ENCODE results near the gene FEM1A.
"Not testable (repeated sequence)": the region's sequence is repeated elsewhere in the genome, so short reads cannot be mapped to it uniquely, and the experiment has no call there.

FEM1A gene

GRCh38 chr19:4814625-4815425 lies 23.3 kb downstream of the FEM1A start:
- no peak for DNase-seq

- peak; percentile 92 to 97 for DNase-seq
These were observed 24.1 kb downstream of the FEM1A start for GRCh38 chr19:4815426-4816201.

GRCh38 chr19:4816202-4816949 lies 24.8 kb downstream of the FEM1A start:
- DNase-seq = no peak

- DNase-seq = no peak
These were observed 25.4 kb downstream of the FEM1A start for GRCh38 chr19:4816950-4817278.

GRCh38 chr19:4817467-4818277 lies 26.1 kb downstream of the FEM1A start:
- no peak for DNase-seq

- DNase-seq = no peak
These were observed 29.7 kb downstream of the FEM1A start for GRCh38 chr19:4821265-4821664.

GRCh38 chr19:4822354-4822753 lies 30.8 kb downstream of the FEM1A start:
- not testable (repeated sequence) for DNase-seq

- no peak for DNase-seq
These were observed 32.0 kb downstream of the FEM1A start for GRCh38 chr19:4823577-4823976.

GRCh38 chr19:4829001-4829712 lies 37.6 kb downstream of the FEM1A start:
- no peak for DNase-seq

- DNase-seq = no peak
These were observed 38.8 kb downstream of the FEM1A start for GRCh38 chr19:4830332-4830731.

GRCh38 chr19:4830768-4831265 lies 39.3 kb downstream of the FEM1A start:
- DNase-seq = no peak

GRCh38 chr19:4831304-4831978 lies 39.9 kb downstream of the FEM1A start, which contains the start of gene TICAM1:
Gene TICAM1 (minus strand): TSS chr19:4831712. CDS start chr19:4818377, 13,335 bp downstream.
- DNase-seq = no peak

GRCh38 chr19:4831979-4832340 lies 40.4 kb downstream of the FEM1A start:
- DNase-seq = not testable (repeated sequence)

GRCh38 chr19:4832776-4833175 lies 41.2 kb downstream of the FEM1A start:
- no peak for DNase-seq

GRCh38 chr19:4839192-4839591 lies 47.7 kb downstream of the FEM1A start:
- DNase-seq = no peak

GRCh38 chr19:4843647-4843965 lies 52.1 kb downstream of the FEM1A start:
- no peak for DNase-seq

- no peak for DNase-seq
These were observed 53.0 kb downstream of the FEM1A start for GRCh38 chr19:4844348-4845179.

GRCh38 chr19:4845975-4846374 lies 54.4 kb downstream of the FEM1A start:
- DNase-seq = not testable (repeated sequence)

GRCh38 chr19:4847190-4847973 lies 55.8 kb downstream of the FEM1A start:
- no peak for DNase-seq

GRCh38 chr19:4849019-4849418 lies 57.5 kb downstream of the FEM1A start:
- DNase-seq = no peak

Measured in SHP77 (cell line).